K562 (cell line): ENCODE measurements around the gene SESN2. TPM values are rescaled to one million over a fixed set of nuclear protein-coding genes. Genes with fewer than 3 reads are reported as not detected.

Experiments used
- E2F3 ChIP-seq: fragments of 250-450 bp; sonication (Bioruptor Pico); IDR thresholded peaks from 2 replicates; pipeline ENCODE4 v1.4.0; 2020; ENCODE audit warnings: mild to moderate bottlenecking
- FOXM1 ChIP-seq, 2 experiments: fragments of 450-650 bp in 1 of 2; sonication (generic) in 1 of 2; formaldehyde crosslinking in 1 of 2; IDR thresholded peaks; 2 replicates each; pipeline versions ENCODE4 v1.6.1 to v1.9.0; 2017 to 2022; ENCODE audit warnings: low read depth in 2 of 2, mild to moderate bottlenecking in 2 of 2, missing genetic modification reagents in 1 of 2, moderate library complexity in 1 of 2
- GATA2 ChIP-seq: sonication (generic); formaldehyde crosslinking; IDR thresholded peaks from 2 replicates; pipeline ENCODE4 v1.4.0; 2020; ENCODE audit warnings: mild to moderate bottlenecking, missing genetic modification reagents
- HSF4 ChIP-seq: fragments of 250-450 bp; sonication (Bioruptor Pico); IDR thresholded peaks from 2 replicates; pipeline ENCODE4 v2.1.2; 2022; ENCODE audit warnings: mild to moderate bottlenecking, moderate library complexity, borderline replicate concordance
- MCM3 ChIP-seq: fragments of 450-650 bp; IDR thresholded peaks from 2 replicates; pipeline ENCODE4 v1.6.1; 2016
- MEF2D ChIP-seq: conservative IDR thresholded peaks from 2 replicates; pipeline ENCODE4 v1.6.1; 2016; ENCODE audit warnings: low read depth, missing genetic modification characterization, missing compliant biosample characterization
- MLLT1 ChIP-seq, 2 experiments: fragments of 450-650 bp; IDR thresholded peaks; 2 replicates each; pipeline ENCODE4 v1.6.1; 2016
- NR2C1 ChIP-seq, 2 experiments: fragments of 450-650 bp; IDR thresholded peaks; 2 replicates each; pipeline ENCODE4 v1.6.1; 2017; ENCODE audit warnings: mild to moderate bottlenecking in 2 of 2, antibody characterized with exemption in 1 of 2, inconsistent platforms in 1 of 2, missing compliant biosample characterization in 1 of 2, missing genetic modification characterization in 1 of 2
- NR2F6 ChIP-seq: fragments of 450-650 bp; formaldehyde crosslinking; IDR thresholded peaks from 2 replicates; pipeline ENCODE4 v1.4.0; 2020; ENCODE audit warnings: mild to moderate bottlenecking
- TBL1XR1 ChIP-seq, 2 experiments: IDR thresholded peaks; 2 replicates each; pipeline ENCODE4 v1.6.1; 2012; ENCODE audit warnings: improper control_type of control experiment in 2 of 2, low read length in 2 of 2, mild to moderate bottlenecking in 1 of 2
- TCF3 ChIP-seq: sonication (generic); formaldehyde crosslinking; IDR thresholded peaks from 2 replicates; pipeline ENCODE4 v1.4.0; 2020; ENCODE audit warnings: mild to moderate bottlenecking, missing genetic modification reagents
- ZBED1 ChIP-seq: IDR thresholded peaks from 2 replicates; pipeline ENCODE4 v1.6.1; 2014
- ZFP30 ChIP-seq: fragments of 250-450 bp; sonication (Bioruptor Pico); IDR thresholded peaks from 2 replicates; pipeline ENCODE4 v1.8.0; 2022; ENCODE audit warnings: moderate library complexity, mild to moderate bottlenecking, inconsistent platforms, borderline replicate concordance
- ZMIZ1 ChIP-seq, 2 experiments: fragments of 150-350 bp in 1 of 2; IDR thresholded peaks; 2 replicates each; pipeline ENCODE4 v1.6.1; 2012 to 2016; ENCODE audit warnings: low read depth in 2 of 2, low read length in 2 of 2, mild to moderate bottlenecking in 1 of 2, moderate library complexity in 1 of 2
- ZNF184 ChIP-seq: sonication (generic); formaldehyde crosslinking; IDR thresholded peaks from 2 replicates; pipeline ENCODE4 v1.5.0; 2020; ENCODE audit warnings: missing genetic modification reagents
- ZNF197 ChIP-seq: fragments of 200-800 bp; sonication (Bioruptor generic); IDR thresholded peaks from 2 replicates; pipeline ENCODE4 v1.6.1; 2016; ENCODE audit warnings: low read depth, missing genetic modification characterization, missing compliant biosample characterization
- ZNF436 ChIP-seq: fragments of 250-450, 450-650 bp; sonication (Bioruptor Pico); formaldehyde crosslinking; IDR thresholded peaks from 2 replicates; pipeline ENCODE4 v1.7.0; 2020; ENCODE audit warnings: mild to moderate bottlenecking
- ZNF696 ChIP-seq: fragments of 250-450 bp; sonication (Bioruptor Pico); conservative IDR thresholded peaks from 2 replicates; pipeline ENCODE4 v1.4.0; 2020; ENCODE audit warnings: mild to moderate bottlenecking, moderate library complexity
- ZNF764 ChIP-seq: fragments of 250-450 bp; sonication (Bioruptor Pico); IDR thresholded peaks from 2 replicates; pipeline ENCODE4 v1.4.0; 2020; ENCODE audit warnings: low read depth, mild to moderate bottlenecking, moderate library complexity
- polyA plus RNA-seq, 8 experiments: library from polyadenylated mRNA; depleted of rRNA in 4 of 8; stranded (reverse) in 5 of 8; unstranded in 3 of 8; fragments of >200 nt; fragmentation: Nextera tagmentation in 2 of 8; fragmentation: Illumina TruSeq in 1 of 8; extraction: Ambion mirVana in 2 of 8; extraction: Trizol in 1 of 8; gene quantifications; 2 replicates each; pipeline versions ENCODE4 v1.2.1 to v1.2.3, GENCODE V29; 2011 to 2014; ENCODE audit warnings: inconsistent platforms in 1 of 8, missing spikeins in 1 of 8
- total RNA-seq, 7 experiments: library from RNA; depleted of rRNA in 6 of 7; stranded (reverse); fragments of >200 nt in 6 of 7; fragmentation: Illumina TruSeq in 2 of 7; extraction: Trizol in 2 of 7; gene quantifications; 2 replicates each; pipeline versions ENCODE4 v1.2.1 to v1.2.3, GENCODE V29; 2011 to 2021; ENCODE audit warnings: low replicate concordance in 1 of 7
- TF ChIP-seq, protein P1 (sequence below): sonication (generic); formaldehyde crosslinking; IDR thresholded peaks from 2 replicates; pipeline ENCODE4 v1.8.0; 2022; ENCODE audit warnings: missing genetic modification reagents, mild to moderate bottlenecking, borderline replicate concordance
- TF ChIP-seq, protein P2 (sequence below): sonication (generic); IDR thresholded peaks from 2 replicates; pipeline ENCODE4 v1.6.1; 2016

SESN2 gene
- total and polyA plus RNA-seq, 9 of the 15 experiments (the other 6 are each of a cell fraction or from before 2014, with no cell fraction given) = 3.7 to 71.3 (median 16.8) TPM

- TF ChIP-seq ZMIZ1 (IDR thresholded peaks at IDR 0.05; ENCODE audit: low read depth in 2 of 2, low read length in 2 of 2) = no peak; a peak in 2 of 4 replicates
- TF ChIP-seq, protein P1, sequence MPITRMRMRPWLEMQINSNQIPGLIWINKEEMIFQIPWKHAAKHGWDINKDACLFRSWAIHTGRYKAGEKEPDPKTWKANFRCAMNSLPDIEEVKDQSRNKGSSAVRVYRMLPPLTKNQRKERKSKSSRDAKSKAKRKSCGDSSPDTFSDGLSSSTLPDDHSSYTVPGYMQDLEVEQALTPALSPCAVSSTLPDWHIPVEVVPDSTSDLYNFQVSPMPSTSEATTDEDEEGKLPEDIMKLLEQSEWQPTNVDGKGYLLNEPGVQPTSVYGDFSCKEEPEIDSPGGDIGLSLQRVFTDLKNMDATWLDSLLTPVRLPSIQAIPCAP (CRISPR knock-in tag) = no peak
- TF ChIP-seq ZNF764 (CRISPR knock-in tag) = no peak
- TF ChIP-seq GATA2 (CRISPR knock-in tag) = no peak
- TF ChIP-seq FOXM1 (IDR thresholded peaks at IDR 0.05; ENCODE audit: low read depth) = peak; percentile 23; the same call in 1 of the 2 replicates
- TF ChIP-seq FOXM1 (CRISPR knock-in tag; IDR thresholded peaks at IDR 0.05; ENCODE audit: low read depth) = peak; percentile 46; the same call in 1 of the 2 replicates
- no peak for TF ChIP-seq NR2C1 (IDR thresholded peaks at IDR 0.05)
- no peak for TF ChIP-seq NR2C1 (tag; IDR thresholded peaks at IDR 0.05)
- TF ChIP-seq ZNF184 (CRISPR knock-in tag) = no peak
- TF ChIP-seq ZBED1 = peak; percentile 64; the same call in 1 of the 2 replicates
- TF ChIP-seq MLLT1 (IDR thresholded peaks at IDR 0.05) = peak; percentile 31 to 85; a peak in 3 of 4 replicates
- TF ChIP-seq ZFP30 = no peak
- no peak for TF ChIP-seq MCM3
- no peak; a peak in 1 of 4 replicates for TF ChIP-seq TBL1XR1 (IDR thresholded peaks at IDR 0.05; ENCODE audit: low read length in 2 of 2)
- TF ChIP-seq HSF4 (CRISPR knock-in tag) = no peak
- TF ChIP-seq NR2F6 (CRISPR knock-in tag) = no peak
- no peak for TF ChIP-seq MEF2D (tag)
- TF ChIP-seq, protein P2, sequence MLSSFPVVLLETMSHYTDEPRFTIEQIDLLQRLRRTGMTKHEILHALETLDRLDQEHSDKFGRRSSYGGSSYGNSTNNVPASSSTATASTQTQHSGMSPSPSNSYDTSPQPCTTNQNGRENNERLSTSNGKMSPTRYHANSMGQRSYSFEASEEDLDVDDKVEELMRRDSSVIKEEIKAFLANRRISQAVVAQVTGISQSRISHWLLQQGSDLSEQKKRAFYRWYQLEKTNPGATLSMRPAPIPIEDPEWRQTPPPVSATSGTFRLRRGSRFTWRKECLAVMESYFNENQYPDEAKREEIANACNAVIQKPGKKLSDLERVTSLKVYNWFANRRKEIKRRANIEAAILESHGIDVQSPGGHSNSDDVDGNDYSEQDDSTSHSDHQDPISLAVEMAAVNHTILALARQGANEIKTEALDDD = no peak
- TF ChIP-seq E2F3 (CRISPR knock-in tag) = no peak
- TF ChIP-seq ZNF436 (CRISPR knock-in tag) = no peak
- TF ChIP-seq ZNF197 (CRISPR knock-in tag) = no peak
- TF ChIP-seq TCF3 = 0 out of 2 replicates have a peak, but pooled peaks have one; percentile 3
- TF ChIP-seq ZNF696 (CRISPR knock-in tag) = no peak
Measured at GRCh38 chr1:28235755-28236655, 23.3 kb upstream of the SESN2 start, which contains the start of gene ATP5IF1 (continued).
